HG02870 (cell line): ENCODE data around the gene SH3RF2.

Experiments
- ATAC-seq: cut with Tn5 transposase; IDR thresholded peaks from one replicate; pipeline ENCODE4 v1.9.1; 2021; ENCODE audit warnings: mild to moderate bottlenecking, moderate library complexity; ENCODE audit not compliant: unreplicated experiment

The SH3RF2 gene

GRCh38 chr5:146034605-146035004, 98.2 kb downstream of the SH3RF2 start:
- ATAC-seq = no peak

GRCh38 chr5:146039420-146039819, 103.0 kb downstream of the SH3RF2 start:
- no peak for ATAC-seq

GRCh38 chr5:146040527-146040926, 104.1 kb downstream of the SH3RF2 start:
- no peak for ATAC-seq

GRCh38 chr5:146041180-146041789, 104.9 kb downstream of the SH3RF2 start:
- peak; percentile 78 for ATAC-seq

DNA sequence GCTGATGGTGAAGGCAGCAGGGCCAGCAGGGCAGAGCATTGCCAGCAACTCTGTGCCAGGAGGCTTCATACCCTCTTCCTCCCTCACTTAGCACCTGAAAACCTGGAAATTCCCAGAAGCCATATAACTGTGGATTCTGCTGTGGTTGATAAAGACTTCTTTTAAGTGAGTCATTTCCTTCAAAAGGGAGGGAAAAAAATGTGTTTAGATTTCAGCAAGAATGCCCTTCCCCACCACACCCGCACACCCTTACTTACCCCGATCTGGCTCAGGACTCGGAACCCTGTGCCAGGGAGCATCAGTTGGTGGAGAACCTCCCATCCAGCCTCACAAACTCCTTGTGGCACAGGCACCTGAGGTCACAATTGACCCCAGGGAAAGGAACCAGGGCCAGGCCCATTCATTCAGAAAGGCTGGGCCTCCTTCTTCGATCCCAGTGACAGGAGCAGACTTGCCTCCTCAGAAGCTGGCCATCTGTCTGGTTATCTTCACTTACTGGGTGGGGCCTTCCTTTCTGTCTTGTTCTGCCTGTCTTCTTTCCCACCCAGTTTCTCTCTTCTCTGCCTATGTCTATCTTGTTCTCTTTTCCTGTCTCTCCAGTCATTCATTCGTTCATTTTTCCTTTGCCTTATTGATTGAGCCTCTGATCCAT, 106.4 kb downstream of the SH3RF2 start:
- no peak for ATAC-seq

DNA sequence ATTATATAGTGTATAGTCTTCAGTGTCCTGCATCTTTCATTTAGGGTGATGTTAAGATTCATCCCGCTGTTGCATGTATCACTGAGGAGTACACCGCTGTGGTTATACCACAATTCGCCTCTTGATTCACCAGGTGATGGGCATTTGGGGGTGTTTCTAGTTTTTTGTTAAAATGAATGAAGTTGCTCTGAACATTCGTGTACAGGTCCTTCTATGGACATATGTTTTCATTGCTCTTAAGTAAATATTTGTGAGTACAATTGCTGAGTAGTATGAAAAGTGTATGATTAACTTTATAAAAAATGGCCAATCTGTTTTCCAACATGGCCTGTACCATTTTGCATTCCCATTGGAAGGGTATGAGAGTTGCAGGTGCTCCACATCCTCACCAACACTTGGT, 107.3 kb downstream of the SH3RF2 start:
- ATAC-seq = no peak

GRCh38 chr5:146047396-146047795, 111.0 kb downstream of the SH3RF2 start:
- no peak for ATAC-seq

- ATAC-seq = no peak
Observed at GRCh38 chr5:146048994-146049703, 112.8 kb downstream of the SH3RF2 start.

- no peak for ATAC-seq
Observed at GRCh38 chr5:146049704-146050026, 113.3 kb downstream of the SH3RF2 start.

- ATAC-seq = no peak
Observed at GRCh38 chr5:146050086-146050485, 113.7 kb downstream of the SH3RF2 start.

GRCh38 chr5:146051678-146052077, 115.3 kb downstream of the SH3RF2 start:
- no peak for ATAC-seq

DNA sequence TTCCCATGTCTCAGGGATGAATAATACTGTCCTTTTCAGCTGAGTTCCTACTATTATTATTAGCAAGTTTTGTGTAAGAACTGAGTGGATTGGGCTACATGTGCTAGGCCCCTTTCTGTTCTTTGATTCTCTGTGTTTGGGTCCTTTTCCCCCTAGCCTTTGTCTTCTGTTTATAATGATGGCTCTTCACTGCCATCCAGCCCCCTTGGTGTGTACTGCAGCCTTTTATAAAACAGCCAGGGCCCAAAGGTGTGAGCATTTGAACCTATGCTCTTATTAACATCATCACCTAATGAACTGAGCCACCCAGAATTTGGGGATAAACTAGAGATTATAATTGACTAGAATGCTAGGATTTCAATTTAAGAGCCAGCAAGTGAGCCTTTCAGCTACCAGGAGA, 116.4 kb downstream of the SH3RF2 start:
- ATAC-seq = no peak

DNA sequence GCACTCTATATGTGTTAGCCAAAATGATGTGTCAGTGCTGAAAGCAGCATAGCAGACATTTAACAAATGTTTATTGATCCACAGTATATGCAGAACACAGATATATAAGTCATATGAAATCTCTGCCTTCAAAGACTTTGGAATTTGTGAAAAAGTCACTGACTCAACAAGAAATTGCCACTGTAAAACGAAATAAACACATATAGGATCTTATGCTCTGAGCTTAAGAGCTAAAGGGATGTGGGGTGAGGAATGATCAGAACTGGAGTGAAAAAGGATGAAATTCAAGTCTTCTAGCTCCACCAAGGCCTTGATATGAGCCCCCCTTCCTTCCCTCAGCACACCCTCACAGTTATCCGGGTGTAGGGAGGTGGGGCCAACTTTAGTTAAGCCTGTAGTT, 119.1 kb downstream of the SH3RF2 start:
- no peak for ATAC-seq

GRCh38 chr5:146059460-146060220, 123.3 kb downstream of the SH3RF2 start:
- ATAC-seq = no peak

- ATAC-seq = no peak
Observed at GRCh38 chr5:146060221-146060585, 123.8 kb downstream of the SH3RF2 start.

GRCh38 chr5:146066968-146067367, 130.6 kb downstream of the SH3RF2 start:
- no peak for ATAC-seq

GRCh38 chr5:146068206-146068605, 131.8 kb downstream of the SH3RF2 start:
- ATAC-seq = no peak

- peak; percentile 35 for ATAC-seq
Observed at GRCh38 chr5:146068977-146069779, 132.8 kb downstream of the SH3RF2 start.

- ATAC-seq = peak; percentile 47
Observed at GRCh38 chr5:146069780-146070099, 133.4 kb downstream of the SH3RF2 start.

DNA sequence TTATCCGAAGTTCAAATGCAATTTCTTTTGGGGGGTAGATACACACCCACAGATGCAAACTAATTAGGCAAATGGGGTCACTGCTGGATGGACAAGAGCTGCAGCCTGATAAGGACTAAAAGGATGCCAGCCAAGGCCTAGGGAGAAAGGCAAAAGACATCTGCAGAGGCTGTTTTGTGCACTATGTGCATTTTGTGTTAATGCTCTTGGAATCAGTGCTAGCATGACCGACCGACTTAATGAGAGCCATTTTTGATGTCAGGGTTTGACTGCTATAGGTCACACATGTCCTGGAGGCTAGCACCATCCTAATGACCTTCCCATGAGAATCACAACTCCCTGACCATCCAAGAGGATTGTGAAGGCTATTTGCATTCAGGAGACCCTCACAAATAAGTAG, 134.4 kb downstream of the SH3RF2 start:
- no peak for ATAC-seq

DNA sequence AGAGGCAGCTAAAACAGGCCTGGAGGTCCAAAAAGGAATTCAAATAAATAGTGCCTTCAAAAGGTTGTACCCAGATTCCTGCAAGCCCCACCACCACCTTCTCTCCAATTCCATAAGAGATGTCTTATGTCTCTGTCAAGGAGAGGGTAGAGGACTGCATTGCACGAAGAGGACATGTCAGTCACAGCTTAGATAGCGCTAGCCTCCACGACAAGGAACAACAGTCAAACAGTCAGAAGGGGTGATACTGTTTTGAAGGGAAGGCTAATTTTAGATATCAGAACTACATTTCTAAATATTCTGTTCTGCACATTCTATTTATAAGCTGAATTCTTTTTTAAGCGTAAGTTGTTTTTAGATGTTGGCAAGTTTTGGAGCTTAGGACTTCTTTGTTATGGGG, 134.8 kb downstream of the SH3RF2 start:
- no peak for ATAC-seq
